HepG2 (cell line): ENCODE data around the gene PLA2G4D.

Experiments used
- HNRNPL ChIP-seq: fragments of 200-400 bp; formaldehyde crosslinking; IDR thresholded peaks from 2 replicates; pipeline ENCODE4 v1.6.1; 2017; ENCODE audit warnings: mild to moderate bottlenecking, low read depth, low read length
- NCOA2 ChIP-seq: sonication (generic); formaldehyde crosslinking; IDR thresholded peaks from 2 replicates; pipeline ENCODE4 v1.8.0; 2022; ENCODE audit warnings: inconsistent platforms
- PRDM10 ChIP-seq: sonication (generic); formaldehyde crosslinking; IDR thresholded peaks from 2 replicates; pipeline ENCODE4 v1.4.0; 2020; ENCODE audit warnings: low read depth, missing genetic modification reagents
- SALL1 ChIP-seq: sonication (generic); formaldehyde crosslinking; IDR thresholded peaks from 2 replicates; pipeline ENCODE4 v1.8.0; 2022; ENCODE audit warnings: mild to moderate bottlenecking, missing genetic modification reagents
- ZNF180 ChIP-seq: sonication (generic); formaldehyde crosslinking; IDR thresholded peaks from 2 replicates; pipeline ENCODE4 v1.4.0; 2020; ENCODE audit warnings: low read depth, missing genetic modification reagents, borderline replicate concordance

- TF ChIP-seq PRDM10 (CRISPR knock-in tag) (no peak), ZNF180 (CRISPR knock-in tag) (no peak), HNRNPL (peak; percentile 86), SALL1 (peak; percentile 48), NCOA2 (0 out of 2 replicates have a peak, but pooled peaks have one; percentile 21)
Measured at GRCh38 chr15:42056934-42057798, 37.2 kb downstream of the PLA2G4D start.
